ENCODE results near the gene KCNJ13. TPM values are rescaled to one million over a fixed set of nuclear protein-coding genes. Genes with fewer than 3 reads are reported as not detected.
A peak's percentile ranks its signal among the peaks of the same experiment; 100 is the strongest.

Gene KCNJ13
- total RNA-seq, 1 donor from 2014 or later = not detected

- H3K9me3 ChIP-seq (ENCODE audit: control insufficient read depth in 3 of 3, low read length in 3 of 3) = no peaks in the 10 kb centered on the region
- H3K9ac ChIP-seq (ENCODE audit: low read depth in 1 of 3, low read length in 3 of 3) = no peak overlapping the region
- no peak overlapping the region for H3K4me3 ChIP-seq (ENCODE audit: low read length in 3 of 3)
- peaks cover 39 to 72% (median 65%) of the 10 kb centered on the region in 3 donors for H3K36me3 ChIP-seq (ENCODE audit: control insufficient read depth in 3 of 3, insufficient read depth in 3 of 3, low read length in 3 of 3)
- H3K4me1 ChIP-seq (ENCODE audit: control insufficient read depth in 3 of 3, insufficient read depth in 3 of 3, low read length in 3 of 3) = no peaks in the 10 kb centered on the region
- H3K27ac ChIP-seq (ENCODE audit: low read depth, low read length) = no peak overlapping the region
- no peaks in the 10 kb centered on the region for H3K27me3 ChIP-seq (ENCODE audit: control insufficient read depth in 3 of 3, insufficient read depth in 3 of 3, low read length in 3 of 3)
Measured at GRCh38 chr2:232794981-232795380, 18.6 kb upstream of the KCNJ13 start.

GRCh38 chr2:232793271-232793670, 16.9 kb upstream of the KCNJ13 start:
- Histone ChIP-seq H3K9me3 (ENCODE audit: control insufficient read depth in 3 of 3, low read length in 3 of 3) (no peaks in the 10 kb centered on the region), H3K27ac (ENCODE audit: low read depth, low read length) (no peak overlapping the region), H3K4me1 (ENCODE audit: control insufficient read depth in 3 of 3, insufficient read depth in 3 of 3, low read length in 3 of 3) (no peaks in the 10 kb centered on the region), H3K9ac (ENCODE audit: low read depth in 1 of 3, low read length in 3 of 3) (no peak overlapping the region), H3K4me3 (ENCODE audit: low read length in 3 of 3) (no peak overlapping the region), H3K27me3 (ENCODE audit: control insufficient read depth in 3 of 3, insufficient read depth in 3 of 3, low read length in 3 of 3) (no peaks in the 10 kb centered on the region), H3K36me3 (ENCODE audit: control insufficient read depth in 3 of 3, insufficient read depth in 3 of 3, low read length in 3 of 3) (peaks cover 39 to 72% (median 65%) of the 10 kb centered on the region in 3 donors)

- Histone ChIP-seq H3K36me3 (ENCODE audit: control insufficient read depth in 3 of 3, insufficient read depth in 3 of 3, low read length in 3 of 3) (peaks cover 33 to 73% (median 62%) of the 10 kb centered on the region in 3 donors), H3K4me1 (ENCODE audit: control insufficient read depth in 3 of 3, insufficient read depth in 3 of 3, low read length in 3 of 3) (no peaks in the 10 kb centered on the region), H3K27me3 (ENCODE audit: control insufficient read depth in 3 of 3, insufficient read depth in 3 of 3, low read length in 3 of 3) (no peaks in the 10 kb centered on the region), H3K4me3 (ENCODE audit: low read length in 3 of 3) (no peak overlapping the region), H3K27ac (ENCODE audit: low read depth, low read length) (no peak overlapping the region), H3K9ac (ENCODE audit: low read depth in 1 of 3, low read length in 3 of 3) (no peak overlapping the region), H3K9me3 (ENCODE audit: control insufficient read depth in 3 of 3, low read length in 3 of 3) (no peaks in the 10 kb centered on the region)
Measured at GRCh38 chr2:232791518-232791917, 15.2 kb upstream of the KCNJ13 start.

GRCh38 chr2:232789082-232789481, 12.7 kb upstream of the KCNJ13 start:
- no peaks in the 10 kb centered on the region for H3K27me3 ChIP-seq (ENCODE audit: control insufficient read depth in 3 of 3, insufficient read depth in 3 of 3, low read length in 3 of 3)
- no peak overlapping the region for H3K27ac ChIP-seq (ENCODE audit: low read depth, low read length)
- no peak overlapping the region for H3K9ac ChIP-seq (ENCODE audit: low read depth in 1 of 3, low read length in 3 of 3)
- H3K4me1 ChIP-seq (ENCODE audit: control insufficient read depth in 3 of 3, insufficient read depth in 3 of 3, low read length in 3 of 3) = no peaks in the 10 kb centered on the region
- no peak overlapping the region for H3K4me3 ChIP-seq (ENCODE audit: low read length in 3 of 3)
- no peaks in the 10 kb centered on the region for H3K9me3 ChIP-seq (ENCODE audit: control insufficient read depth in 3 of 3, low read length in 3 of 3)
- H3K36me3 ChIP-seq (ENCODE audit: control insufficient read depth in 3 of 3, insufficient read depth in 3 of 3, low read length in 3 of 3) = peaks cover 20 to 57% (median 48%) of the 10 kb centered on the region in 3 donors

GRCh38 chr2:232787806-232788205, 11.4 kb upstream of the KCNJ13 start:
- H3K36me3 ChIP-seq (ENCODE audit: control insufficient read depth in 3 of 3, insufficient read depth in 3 of 3, low read length in 3 of 3) = peaks cover 16 to 46% (median 36%) of the 10 kb centered on the region in 3 donors

GRCh38 chr2:232783278-232783677, 6.9 kb upstream of the KCNJ13 start:
- Histone ChIP-seq H3K4me3 (ENCODE audit: low read length in 3 of 3) (no peak overlapping the region), H3K27ac (ENCODE audit: low read depth, low read length) (no peak overlapping the region), H3K9ac (ENCODE audit: low read depth in 1 of 3, low read length in 3 of 3) (no peak overlapping the region), H3K27me3 (ENCODE audit: control insufficient read depth in 3 of 3, insufficient read depth in 3 of 3, low read length in 3 of 3) (no peaks in the 10 kb centered on the region), H3K9me3 (ENCODE audit: control insufficient read depth in 3 of 3, low read length in 3 of 3) (no peaks in the 10 kb centered on the region), H3K4me1 (ENCODE audit: control insufficient read depth in 3 of 3, insufficient read depth in 3 of 3, low read length in 3 of 3) (peaks cover 0 to 6% (median 0%) of the 10 kb centered on the region in 3 donors), H3K36me3 (ENCODE audit: control insufficient read depth in 3 of 3, insufficient read depth in 3 of 3, low read length in 3 of 3) (peaks cover 0 to 17% (median 8%) of the 10 kb centered on the region in 3 donors)

More at GRCh38 chr2:232787806-232788205, 11.4 kb upstream of the KCNJ13 start:
- no peak overlapping the region for H3K27ac ChIP-seq (ENCODE audit: low read depth, low read length)
- H3K4me3 ChIP-seq (ENCODE audit: low read length in 3 of 3) = no peak overlapping the region
- no peaks in the 10 kb centered on the region for H3K9me3 ChIP-seq (ENCODE audit: control insufficient read depth in 3 of 3, low read length in 3 of 3)
- H3K9ac ChIP-seq (ENCODE audit: low read depth in 1 of 3, low read length in 3 of 3) = no peak overlapping the region
- no peaks in the 10 kb centered on the region for H3K27me3 ChIP-seq (ENCODE audit: control insufficient read depth in 3 of 3, insufficient read depth in 3 of 3, low read length in 3 of 3)
- H3K4me1 ChIP-seq (ENCODE audit: control insufficient read depth in 3 of 3, insufficient read depth in 3 of 3, low read length in 3 of 3) = no peaks in the 10 kb centered on the region

GRCh38 chr2:232781765-232782164, 5.4 kb upstream of the KCNJ13 start:
- H3K27ac ChIP-seq (ENCODE audit: low read depth, low read length) = no peak overlapping the region
- peaks cover 0 to 6% (median 5%) of the 10 kb centered on the region in 3 donors for H3K36me3 ChIP-seq (ENCODE audit: control insufficient read depth in 3 of 3, insufficient read depth in 3 of 3, low read length in 3 of 3)

GRCh38 chr2:232779934-232780333, 3.6 kb upstream of the KCNJ13 start:
- H3K9ac ChIP-seq (ENCODE audit: low read depth in 1 of 3, low read length in 3 of 3) = no peak overlapping the region
- peaks cover 0 to 5% (median 0%) of the 10 kb centered on the region in 3 donors for H3K36me3 ChIP-seq (ENCODE audit: control insufficient read depth in 3 of 3, insufficient read depth in 3 of 3, low read length in 3 of 3)
- H3K27ac ChIP-seq (ENCODE audit: low read depth, low read length) = no peak overlapping the region
- no peaks in the 10 kb centered on the region for H3K27me3 ChIP-seq (ENCODE audit: control insufficient read depth in 3 of 3, insufficient read depth in 3 of 3, low read length in 3 of 3)
- no peak overlapping the region for H3K4me3 ChIP-seq (ENCODE audit: low read length in 3 of 3)
- no peaks in the 10 kb centered on the region for H3K9me3 ChIP-seq (ENCODE audit: control insufficient read depth in 3 of 3, low read length in 3 of 3)
- H3K4me1 ChIP-seq (ENCODE audit: control insufficient read depth in 3 of 3, insufficient read depth in 3 of 3, low read length in 3 of 3) = peaks cover 0 to 6% (median 0%) of the 10 kb centered on the region in 3 donors

More at GRCh38 chr2:232781765-232782164, 5.4 kb upstream of the KCNJ13 start:
- Histone ChIP-seq H3K9me3 (ENCODE audit: control insufficient read depth in 3 of 3, low read length in 3 of 3) (no peaks in the 10 kb centered on the region), H3K27me3 (ENCODE audit: control insufficient read depth in 3 of 3, insufficient read depth in 3 of 3, low read length in 3 of 3) (no peaks in the 10 kb centered on the region), H3K4me1 (ENCODE audit: control insufficient read depth in 3 of 3, insufficient read depth in 3 of 3, low read length in 3 of 3) (peaks cover 0 to 6% (median 0%) of the 10 kb centered on the region in 3 donors), H3K4me3 (ENCODE audit: low read length in 3 of 3) (no peak overlapping the region), H3K9ac (ENCODE audit: low read depth in 1 of 3, low read length in 3 of 3) (no peak overlapping the region)

GRCh38 chr2:232779465-232779864, 3.1 kb upstream of the KCNJ13 start:
- no peak overlapping the region for H3K27ac ChIP-seq (ENCODE audit: low read depth, low read length)
- no peak overlapping the region for H3K4me3 ChIP-seq (ENCODE audit: low read length in 3 of 3)
- H3K9me3 ChIP-seq (ENCODE audit: control insufficient read depth in 3 of 3, low read length in 3 of 3) = no peaks in the 10 kb centered on the region
- H3K4me1 ChIP-seq (ENCODE audit: control insufficient read depth in 3 of 3, insufficient read depth in 3 of 3, low read length in 3 of 3) = peaks cover 0 to 6% (median 0%) of the 10 kb centered on the region in 3 donors
- peaks cover 0 to 5% (median 0%) of the 10 kb centered on the region in 3 donors for H3K36me3 ChIP-seq (ENCODE audit: control insufficient read depth in 3 of 3, insufficient read depth in 3 of 3, low read length in 3 of 3)
- peak overlapping the region in 1 of 3 donors; percentile 2 for H3K9ac ChIP-seq (ENCODE audit: low read depth in 1 of 3, low read length in 3 of 3)
- no peaks in the 10 kb centered on the region for H3K27me3 ChIP-seq (ENCODE audit: control insufficient read depth in 3 of 3, insufficient read depth in 3 of 3, low read length in 3 of 3)

GRCh38 chr2:232777276-232777675, 911 bp upstream of the KCNJ13 start:
- Histone ChIP-seq H3K4me1 (ENCODE audit: control insufficient read depth in 3 of 3, insufficient read depth in 3 of 3, low read length in 3 of 3) (peaks cover 0 to 6% (median 0%) of the 10 kb centered on the region in 3 donors), H3K9ac (ENCODE audit: low read depth in 1 of 3, low read length in 3 of 3) (no peak overlapping the region), H3K27me3 (ENCODE audit: control insufficient read depth in 3 of 3, insufficient read depth in 3 of 3, low read length in 3 of 3) (no peaks in the 10 kb centered on the region), H3K4me3 (ENCODE audit: low read length in 3 of 3) (no peak overlapping the region), H3K36me3 (ENCODE audit: control insufficient read depth in 3 of 3, insufficient read depth in 3 of 3, low read length in 3 of 3) (peaks cover 0 to 10% (median 4%) of the 10 kb centered on the region in 3 donors), H3K9me3 (ENCODE audit: control insufficient read depth in 3 of 3, low read length in 3 of 3) (no peaks in the 10 kb centered on the region), H3K27ac (ENCODE audit: low read depth, low read length) (no peak overlapping the region)

All from skeletal muscle tissue (tissue), 4 donors.